ENCODE measurements around the gene MTARC2.
A peak's percentile ranks its signal among the peaks of the same experiment; 100 is the strongest.
"Not testable (repeated sequence)": the region's sequence is repeated elsewhere in the genome, so short reads cannot be mapped to it uniquely, and the experiment has no call there.

MTARC2 gene

GRCh38 chr1:220732621-220733020, 15.5 kb upstream of the MTARC2 start:
- DNase-seq = no peak

DNA sequence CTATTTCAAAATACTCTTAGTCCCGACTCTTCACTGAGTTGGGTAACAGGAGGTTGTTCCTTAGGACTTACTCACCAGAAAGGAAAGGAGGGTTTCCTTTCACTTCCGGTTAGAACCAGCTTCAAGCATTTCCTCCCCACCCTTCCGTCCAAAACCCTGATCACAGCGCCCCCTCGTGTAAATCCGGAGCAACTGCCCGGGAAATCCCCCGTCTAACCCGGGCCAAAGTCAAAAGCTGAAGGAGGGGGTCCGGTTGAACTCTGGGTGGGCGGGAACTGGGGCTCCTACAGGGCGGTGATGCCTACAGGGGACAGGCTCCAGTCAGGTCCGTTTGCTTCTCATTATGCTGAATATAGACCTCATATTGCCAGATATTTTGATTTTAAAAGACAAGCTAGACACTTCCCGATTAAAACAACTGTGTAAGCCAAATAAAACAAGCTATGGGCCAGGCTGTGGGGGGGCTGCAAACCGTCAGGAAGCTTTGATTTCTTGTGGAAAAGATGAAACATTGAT, 15.0 kb upstream of the MTARC2 start:
- DNase-seq = peak; percentile 82

- DNase-seq = no peak
Measured at GRCh38 chr1:220734571-220735326, 13.4 kb upstream of the MTARC2 start.

DNA sequence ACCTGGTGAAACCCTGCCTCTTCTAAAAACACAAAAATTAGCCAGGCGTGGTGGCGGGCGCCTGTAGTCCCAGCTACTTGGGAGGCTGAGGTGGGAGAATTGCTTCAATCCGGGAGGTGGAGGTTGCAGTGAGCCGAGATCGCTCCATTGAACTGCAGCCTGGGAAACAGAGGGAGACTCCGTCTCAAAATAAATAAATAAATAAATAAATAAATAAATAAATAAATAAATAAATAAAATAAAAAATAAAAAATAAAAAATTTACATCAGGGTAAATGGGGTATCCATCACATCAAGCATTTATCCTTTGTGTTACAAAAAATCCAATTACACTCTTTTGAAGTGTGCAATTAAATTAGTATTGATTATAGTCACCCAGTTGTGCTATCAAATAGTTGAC, 11.8 kb upstream of the MTARC2 start:
- not testable (repeated sequence) for DNase-seq

DNA sequence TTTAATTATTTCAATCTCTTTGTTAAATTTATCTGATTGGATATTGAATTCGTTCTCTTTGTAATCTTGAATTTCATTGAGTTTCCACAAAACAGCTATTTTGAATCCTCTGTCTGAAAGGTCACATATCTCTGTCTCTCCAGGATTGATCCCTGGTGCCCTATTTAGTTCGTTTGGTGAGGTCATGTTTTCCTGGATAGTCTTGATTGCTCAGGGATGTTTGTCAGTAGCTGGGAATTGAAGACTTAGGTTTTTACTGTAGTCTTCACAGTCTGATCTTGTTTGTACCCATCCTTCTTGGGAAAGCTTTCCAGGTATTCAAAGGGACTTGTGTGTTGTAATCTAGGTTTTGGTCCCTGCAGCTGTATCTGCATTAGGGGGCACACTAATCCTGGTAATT, 6.8 kb upstream of the MTARC2 start:
- no peak for DNase-seq

DNA sequence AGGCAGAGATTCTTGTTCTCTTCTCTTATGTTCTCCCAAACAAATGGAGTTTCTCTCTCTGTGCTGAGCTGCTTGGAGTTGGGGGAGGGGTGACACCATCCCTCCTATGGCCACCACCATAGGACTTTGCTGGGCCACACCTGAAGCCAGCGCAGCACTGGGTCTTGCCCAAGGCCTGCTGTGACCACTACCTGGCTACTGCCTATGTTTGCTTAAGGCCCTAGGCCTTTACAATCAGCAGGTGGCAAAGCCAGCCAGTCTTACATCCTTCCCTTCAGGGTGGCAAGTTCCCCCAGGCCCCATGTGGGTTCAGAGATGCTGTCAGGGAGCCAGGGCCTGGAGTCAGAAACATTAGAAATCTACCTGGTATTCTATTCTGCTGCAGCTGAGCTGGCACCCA, 6.3 kb upstream of the MTARC2 start:
- no peak for DNase-seq

- DNase-seq = no peak
Measured at GRCh38 chr1:220742520-220742919, 5.6 kb upstream of the MTARC2 start.

- no peak for DNase-seq
Measured at GRCh38 chr1:220746851-220747250, 1.3 kb upstream of the MTARC2 start.

DNA sequence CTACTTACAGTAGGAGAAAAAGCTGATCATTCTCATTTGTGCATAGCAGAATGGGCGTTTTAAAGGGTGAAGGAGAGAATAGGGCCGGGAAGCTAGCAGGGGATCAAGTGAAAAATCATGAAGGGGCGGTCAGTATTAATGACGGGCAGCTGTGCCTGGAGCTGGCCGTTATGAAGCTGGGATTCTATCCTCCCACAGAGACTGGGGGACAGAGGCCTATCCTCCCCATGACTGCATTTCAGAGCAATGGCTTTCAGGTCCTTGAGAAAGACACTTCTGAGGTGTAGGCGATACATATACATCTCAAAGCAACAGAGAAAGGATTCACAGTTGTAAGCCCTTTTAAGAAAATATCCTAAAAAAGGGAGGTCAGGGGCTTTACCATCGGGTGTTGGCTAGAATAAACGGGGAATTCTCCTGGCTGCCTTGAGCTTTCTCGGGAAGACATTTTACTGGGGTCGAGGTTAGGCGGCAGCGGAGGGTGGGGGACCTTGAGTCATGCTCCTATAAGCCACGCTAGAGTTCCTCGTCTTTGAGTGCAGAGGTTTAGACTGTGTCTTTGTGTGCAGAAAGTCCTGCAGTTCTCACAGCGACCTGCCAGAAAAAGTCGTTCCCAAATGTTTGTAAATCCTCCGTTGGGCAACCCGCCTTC, 559 bp upstream of the MTARC2 start:
- DNase-seq = no peak

DNA sequence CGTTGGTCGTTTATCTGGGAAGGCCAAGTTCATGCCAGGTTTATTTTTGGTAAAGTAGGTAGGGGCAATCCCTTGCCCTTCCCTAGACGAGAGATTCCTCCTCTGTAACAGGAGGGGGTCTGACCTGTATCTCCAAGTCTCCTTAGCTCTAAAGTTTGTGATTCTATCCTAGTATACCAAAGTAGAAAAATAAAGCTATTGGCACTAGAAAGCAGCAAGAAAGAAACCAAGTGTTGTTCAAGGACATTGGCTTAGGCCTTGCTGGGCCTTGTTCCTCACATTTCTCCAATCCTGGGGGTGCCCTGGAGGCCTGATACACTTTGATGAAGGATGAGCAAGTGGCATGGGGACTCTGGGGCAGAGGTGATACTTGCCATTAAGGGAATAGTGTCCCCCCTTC, 814 bp downstream of the MTARC2 start:
- no peak for DNase-seq

- no peak for DNase-seq
Measured at GRCh38 chr1:220750131-220750515, 2.0 kb downstream of the MTARC2 start.

GRCh38 chr1:220751111-220751510, 3.0 kb downstream of the MTARC2 start:
- no peak for DNase-seq

GRCh38 chr1:220754212-220754917, 6.2 kb downstream of the MTARC2 start:
- DNase-seq = no peak

DNA sequence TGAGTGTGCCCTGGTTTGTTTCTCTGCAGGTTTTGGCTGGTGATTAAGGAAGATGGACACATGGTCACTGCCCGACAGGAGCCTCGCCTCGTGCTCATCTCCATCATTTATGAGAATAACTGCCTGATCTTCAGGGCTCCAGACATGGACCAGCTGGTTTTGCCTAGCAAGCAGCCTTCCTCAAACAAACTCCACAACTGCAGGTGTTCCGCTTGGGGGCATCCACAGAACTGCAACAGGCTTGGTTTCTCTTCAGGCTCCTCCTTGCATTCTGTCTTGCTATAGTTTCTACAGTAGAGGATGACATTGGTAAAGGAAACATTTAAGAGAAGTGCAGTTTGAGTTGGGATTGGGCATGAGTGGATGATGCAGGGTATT, 6.8 kb downstream of the MTARC2 start:
- DNase-seq = no peak

DNA sequence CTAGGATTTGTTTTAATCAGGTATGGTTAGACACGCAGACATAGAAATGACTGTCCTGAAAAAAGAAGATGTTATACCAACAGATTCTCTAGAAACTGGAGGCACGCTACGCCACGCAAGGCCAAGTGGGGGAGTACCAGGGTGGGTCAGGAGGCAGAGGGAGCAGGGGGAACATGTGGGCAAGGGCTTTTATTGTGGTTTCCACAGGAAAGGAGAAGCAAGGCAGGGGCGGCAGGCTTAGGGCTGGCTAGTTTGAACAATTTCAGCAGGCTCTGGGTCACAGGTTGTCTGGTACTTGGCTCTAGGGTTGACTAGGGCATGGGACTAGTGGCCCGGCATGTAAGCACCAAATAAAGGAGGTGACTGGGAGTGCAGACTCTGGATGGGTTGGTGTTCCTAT, 7.2 kb downstream of the MTARC2 start:
- no peak for DNase-seq

DNA sequence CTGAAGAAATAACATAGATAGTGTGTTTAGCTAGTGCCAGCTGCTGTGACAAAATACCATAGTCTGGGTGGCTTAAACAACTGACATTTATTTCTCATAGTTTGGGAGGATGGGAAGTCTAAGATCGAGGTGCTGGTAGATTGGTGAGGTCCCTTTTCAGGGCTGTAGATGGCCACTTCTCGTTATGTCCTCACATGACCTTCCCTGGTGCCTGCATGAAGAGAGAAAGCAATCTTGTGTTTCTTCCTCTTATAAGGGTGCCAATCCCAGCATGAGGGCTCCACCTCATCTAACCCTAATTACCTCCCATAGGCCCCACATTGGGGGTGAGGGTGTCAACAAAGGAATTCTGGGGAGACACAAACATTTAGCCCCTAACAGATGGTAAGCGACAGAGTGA, 9.3 kb downstream of the MTARC2 start:
- DNase-seq = no peak

DNA sequence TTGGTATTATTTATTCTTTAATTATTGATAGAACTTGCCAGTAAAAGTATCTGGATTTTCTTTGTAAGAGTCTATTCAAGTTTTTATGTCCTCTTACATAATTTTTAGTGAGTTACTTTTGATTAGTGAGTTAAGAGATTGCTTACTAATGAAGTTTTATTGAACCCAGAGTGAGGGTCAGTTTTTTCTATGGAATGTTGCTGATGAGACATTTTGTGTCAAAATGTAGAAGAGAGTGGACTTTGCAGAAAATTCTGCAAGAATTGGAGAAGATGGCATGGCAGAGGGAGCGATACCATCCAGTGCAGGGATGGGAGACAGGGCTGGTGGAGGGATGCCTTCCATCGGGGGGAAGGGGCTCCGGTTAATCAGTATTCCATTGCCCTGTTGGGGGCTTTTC, 11.0 kb downstream of the MTARC2 start:
- DNase-seq = no peak

DNA sequence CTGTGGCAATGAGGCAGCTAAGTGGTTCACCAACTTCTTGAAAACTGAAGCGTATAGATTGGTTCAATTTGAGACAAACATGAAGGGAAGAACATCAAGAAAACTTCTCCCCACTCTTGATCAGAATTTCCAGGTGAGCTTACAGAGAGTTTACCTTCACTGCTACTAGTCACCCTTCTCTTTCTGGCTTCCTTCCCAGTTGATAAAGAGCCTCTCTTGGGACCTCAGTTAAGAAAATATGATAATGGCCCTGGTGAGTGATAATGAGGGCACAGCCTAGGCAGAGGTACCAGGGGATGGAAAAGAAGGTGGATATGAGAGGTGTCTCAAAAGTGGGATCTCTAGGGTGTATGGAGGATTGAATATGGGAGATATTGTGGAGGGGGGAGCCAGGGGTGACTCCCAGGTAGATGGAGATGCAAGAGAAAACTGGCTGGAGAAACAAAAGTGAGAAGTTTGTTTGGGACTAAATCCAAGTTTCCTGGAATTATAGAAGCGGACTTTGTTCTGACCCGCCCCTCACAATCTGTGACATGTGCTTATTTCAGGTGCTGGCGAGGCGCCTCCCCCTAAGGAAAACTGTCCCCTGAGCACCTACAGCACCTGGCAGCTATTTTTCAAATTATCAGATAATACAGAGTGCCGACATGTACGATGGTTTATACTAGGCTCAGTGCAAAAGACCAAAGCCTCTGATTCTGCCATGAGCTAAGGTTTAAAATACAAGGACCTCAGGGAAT, 13.7 kb downstream of the MTARC2 start:
- DNase-seq = no peak

DNA sequence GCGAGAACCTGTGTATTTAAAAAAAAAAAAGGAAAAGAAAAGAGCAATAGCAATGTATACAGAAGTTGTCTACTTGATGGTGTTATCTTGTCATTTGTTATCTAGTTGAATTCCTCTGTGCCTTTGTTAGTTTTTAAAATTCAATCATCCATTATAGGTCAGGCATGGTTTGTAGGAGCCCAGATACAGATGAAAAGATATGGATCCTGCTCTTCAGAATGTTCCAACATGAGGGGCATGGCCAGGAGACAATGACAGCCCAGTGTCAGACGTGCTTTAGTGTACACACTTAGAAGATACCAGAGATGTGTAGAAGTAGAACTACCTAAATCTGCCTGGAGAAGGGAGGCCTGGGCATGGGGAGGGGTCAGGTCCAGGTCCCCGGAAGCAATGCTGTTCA, 16.6 kb downstream of the MTARC2 start:
- no peak for DNase-seq

GRCh38 chr1:220767312-220768125, 19.4 kb downstream of the MTARC2 start:
- DNase-seq = no peak

GRCh38 chr1:220768126-220768601, 20.0 kb downstream of the MTARC2 start:
- DNase-seq = no peak

DNA sequence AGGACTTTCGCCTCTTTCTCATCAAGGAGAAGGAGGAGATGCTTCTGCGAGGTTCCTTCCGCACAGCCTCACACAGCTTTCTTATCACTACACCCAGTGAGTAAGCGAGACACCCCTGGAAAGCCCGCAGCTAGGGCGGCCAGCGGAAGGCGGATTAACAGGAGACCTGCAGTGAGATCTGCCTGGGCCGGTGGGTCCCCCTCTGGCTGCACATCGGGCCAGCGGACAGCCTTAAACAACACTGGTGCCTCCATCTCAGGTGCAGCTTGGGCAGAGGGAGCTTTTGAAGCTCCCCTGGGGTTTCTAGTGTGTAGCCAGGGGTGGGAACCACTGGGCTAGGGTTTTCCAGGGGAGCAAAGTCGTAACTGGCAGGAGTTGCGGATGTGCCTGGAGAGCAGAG, 21.1 kb downstream of the MTARC2 start:
- DNase-seq = no peak

Measured in CD4-positive, alpha-beta T cell treated with Interleukin-12 subunit alpha and Interleukin-12 subunit beta, for 1 hour (primary cell).